Gastroesophageal sphincter (tissue), 3 donors: Measurements from ENCODE around the gene R3HDM2.

ENCODE experiments used
- POLR2A ChIP-seq, 2 donors: fragments of 450-650 bp; IDR thresholded peaks; one replicate each; pipeline ENCODE4 v1.6.1; 2017; ENCODE audit warnings: antibody characterized with exemption in 2 of 2, mild to moderate bottlenecking in 2 of 2, moderate library complexity in 1 of 2
- TF ChIP-seq, protein P1 (sequence below), 4 experiments: fragments of 200-600 bp in 2 of 4; fragments of 450-650 bp in 2 of 4; sonication (generic) in 1 of 4; IDR thresholded peaks; one replicate each; pipeline ENCODE4 v1.5.1; 2017 to 2019; ENCODE audit warnings: antibody characterized with exemption in 4 of 4, mild to moderate bottlenecking in 2 of 4, moderate library complexity in 2 of 4

- TF ChIP-seq POLR2A (IDR thresholded peaks at IDR 0.05): no peak
- TF ChIP-seq, protein P1, sequence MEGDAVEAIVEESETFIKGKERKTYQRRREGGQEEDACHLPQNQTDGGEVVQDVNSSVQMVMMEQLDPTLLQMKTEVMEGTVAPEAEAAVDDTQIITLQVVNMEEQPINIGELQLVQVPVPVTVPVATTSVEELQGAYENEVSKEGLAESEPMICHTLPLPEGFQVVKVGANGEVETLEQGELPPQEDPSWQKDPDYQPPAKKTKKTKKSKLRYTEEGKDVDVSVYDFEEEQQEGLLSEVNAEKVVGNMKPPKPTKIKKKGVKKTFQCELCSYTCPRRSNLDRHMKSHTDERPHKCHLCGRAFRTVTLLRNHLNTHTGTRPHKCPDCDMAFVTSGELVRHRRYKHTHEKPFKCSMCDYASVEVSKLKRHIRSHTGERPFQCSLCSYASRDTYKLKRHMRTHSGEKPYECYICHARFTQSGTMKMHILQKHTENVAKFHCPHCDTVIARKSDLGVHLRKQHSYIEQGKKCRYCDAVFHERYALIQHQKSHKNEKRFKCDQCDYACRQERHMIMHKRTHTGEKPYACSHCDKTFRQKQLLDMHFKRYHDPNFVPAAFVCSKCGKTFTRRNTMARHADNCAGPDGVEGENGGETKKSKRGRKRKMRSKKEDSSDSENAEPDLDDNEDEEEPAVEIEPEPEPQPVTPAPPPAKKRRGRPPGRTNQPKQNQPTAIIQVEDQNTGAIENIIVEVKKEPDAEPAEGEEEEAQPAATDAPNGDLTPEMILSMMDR (IDR thresholded peaks at IDR 0.05): no peak
Observed at GRCh38 chr12:57360468-57360867, 70.4 kb downstream of the R3HDM2 start.
